Bronchial epithelial cell (primary cell): ENCODE results near the gene EYA2. TPM values are rescaled to one million over a fixed set of nuclear protein-coding genes. Genes with fewer than 3 reads are reported as not detected.
A peak's percentile ranks its signal among the peaks of the same experiment; 100 is the strongest.

Experiments
- DNase-seq: peaks from one replicate; pipeline ENCODE4 v3.0.0-alpha.2; 2010; ENCODE audit warnings: low read depth
- FAIRE-seq: peaks from 2 replicates; lab custom pipeline; 2011; peaks lifted over from hg19 to GRCh38; lab: Jason Lieb, UNC
- H3K27me3 ChIP-seq: 2 replicates; pipeline ENCODE4 v1.5.1; 2011; ENCODE audit warnings: low read length; ENCODE audit not compliant: control insufficient read depth, insufficient read depth
- H3K36me3 ChIP-seq: 2 replicates; pipeline ENCODE4 v1.5.1; 2011; ENCODE audit warnings: low read length; ENCODE audit not compliant: control insufficient read depth, insufficient read depth
- H3K4me3 ChIP-seq: 2 replicates; pipeline ENCODE4 v1.5.1; 2011; ENCODE audit warnings: mild to moderate bottlenecking, low read depth, low read length, control low read depth
- total RNA-seq: library from RNA; depleted of rRNA; stranded (reverse); fragments of >200 nt; gene quantifications from 2 replicates; pipeline ENCODE4 v1.2.1, GENCODE V29; 2014
- TF ChIP-seq, protein P1 (sequence below): IDR thresholded peaks from 2 replicates; pipeline ENCODE4 v1.5.1; 2011; ENCODE audit warnings: mild to moderate bottlenecking, moderate library complexity, low read length, control low read depth, inconsistent platforms; ENCODE audit not compliant: insufficient read depth, severe bottlenecking

The EYA2 gene
- total RNA-seq, 1 donor from 2014 or later, result 8.4 TPM

DNA sequence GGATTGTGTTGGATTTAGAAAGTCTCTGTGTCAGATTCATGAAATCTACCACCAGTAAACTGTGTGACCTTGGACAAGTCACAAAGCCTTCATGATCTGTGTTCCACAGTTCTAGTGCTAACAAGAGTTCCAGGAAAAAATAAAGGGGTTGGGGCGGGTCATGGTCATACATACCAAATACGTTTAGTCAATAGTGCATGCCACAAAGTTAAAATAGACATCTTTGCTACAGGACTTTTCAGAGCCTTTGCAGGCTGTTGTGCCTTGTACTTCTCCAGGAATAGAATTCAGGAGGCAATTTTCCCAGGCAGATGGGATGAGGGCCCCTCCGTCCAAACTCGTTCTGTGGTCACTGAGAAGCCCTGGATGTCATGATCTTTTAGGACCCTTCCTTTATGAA, 127.2 kb downstream of the EYA2 start:
- H3K4me3 ChIP-seq, result no peak overlapping the region
- H3K27me3 ChIP-seq, result no peaks in the 10 kb centered on the region
- FAIRE-seq, result no peak
- TF ChIP-seq, protein P1, sequence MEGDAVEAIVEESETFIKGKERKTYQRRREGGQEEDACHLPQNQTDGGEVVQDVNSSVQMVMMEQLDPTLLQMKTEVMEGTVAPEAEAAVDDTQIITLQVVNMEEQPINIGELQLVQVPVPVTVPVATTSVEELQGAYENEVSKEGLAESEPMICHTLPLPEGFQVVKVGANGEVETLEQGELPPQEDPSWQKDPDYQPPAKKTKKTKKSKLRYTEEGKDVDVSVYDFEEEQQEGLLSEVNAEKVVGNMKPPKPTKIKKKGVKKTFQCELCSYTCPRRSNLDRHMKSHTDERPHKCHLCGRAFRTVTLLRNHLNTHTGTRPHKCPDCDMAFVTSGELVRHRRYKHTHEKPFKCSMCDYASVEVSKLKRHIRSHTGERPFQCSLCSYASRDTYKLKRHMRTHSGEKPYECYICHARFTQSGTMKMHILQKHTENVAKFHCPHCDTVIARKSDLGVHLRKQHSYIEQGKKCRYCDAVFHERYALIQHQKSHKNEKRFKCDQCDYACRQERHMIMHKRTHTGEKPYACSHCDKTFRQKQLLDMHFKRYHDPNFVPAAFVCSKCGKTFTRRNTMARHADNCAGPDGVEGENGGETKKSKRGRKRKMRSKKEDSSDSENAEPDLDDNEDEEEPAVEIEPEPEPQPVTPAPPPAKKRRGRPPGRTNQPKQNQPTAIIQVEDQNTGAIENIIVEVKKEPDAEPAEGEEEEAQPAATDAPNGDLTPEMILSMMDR, result no peak
- H3K36me3 ChIP-seq, result peaks cover 9% of the 10 kb centered on the region
- no peak for DNase-seq

DNA sequence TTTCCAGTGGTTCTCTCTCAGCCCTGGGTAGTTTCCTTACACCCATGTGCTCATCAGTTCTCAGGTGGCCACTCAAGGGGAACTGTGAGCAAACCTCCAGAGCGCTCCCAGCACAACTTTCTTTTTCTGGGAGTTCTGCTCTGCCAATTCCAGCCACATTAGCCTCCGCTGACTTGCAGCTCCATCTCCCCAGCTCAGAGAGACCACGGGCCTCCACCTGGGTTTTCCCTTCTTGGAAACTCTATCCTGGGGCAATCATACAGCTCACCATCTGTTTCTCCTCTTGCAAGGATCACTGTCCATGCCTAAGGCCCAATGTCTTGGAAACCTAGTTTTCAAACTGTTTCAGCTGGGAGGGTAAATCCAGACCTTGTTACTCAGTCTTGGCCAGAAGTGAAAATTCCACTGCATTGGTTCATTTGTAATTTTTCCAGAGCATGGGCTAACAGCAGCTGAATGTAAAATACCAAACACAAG, 129.9 kb downstream of the EYA2 start:
- no peak overlapping the region for H3K4me3 ChIP-seq
- DNase-seq (no peak), FAIRE-seq (no peak)
- H3K36me3 ChIP-seq, result peaks cover 11% of the 10 kb centered on the region
- TF ChIP-seq, protein P1, result no peak
- no peaks in the 10 kb centered on the region for H3K27me3 ChIP-seq

GRCh38 chr20:47027042-47027441, 132.4 kb downstream of the EYA2 start:
- DNase-seq (peak; percentile 80), FAIRE-seq (peak; percentile 73)

GRCh38 chr20:47027456-47027855, 132.8 kb downstream of the EYA2 start:
- TF ChIP-seq, protein P1, result no peak

More at GRCh38 chr20:47027042-47027441, 132.4 kb downstream of the EYA2 start:
- TF ChIP-seq, protein P1, result peak; percentile 20
- peaks cover 13% of the 10 kb centered on the region for H3K36me3 ChIP-seq
- H3K27me3 ChIP-seq, result no peaks in the 10 kb centered on the region
- no peak overlapping the region for H3K4me3 ChIP-seq

DNA sequence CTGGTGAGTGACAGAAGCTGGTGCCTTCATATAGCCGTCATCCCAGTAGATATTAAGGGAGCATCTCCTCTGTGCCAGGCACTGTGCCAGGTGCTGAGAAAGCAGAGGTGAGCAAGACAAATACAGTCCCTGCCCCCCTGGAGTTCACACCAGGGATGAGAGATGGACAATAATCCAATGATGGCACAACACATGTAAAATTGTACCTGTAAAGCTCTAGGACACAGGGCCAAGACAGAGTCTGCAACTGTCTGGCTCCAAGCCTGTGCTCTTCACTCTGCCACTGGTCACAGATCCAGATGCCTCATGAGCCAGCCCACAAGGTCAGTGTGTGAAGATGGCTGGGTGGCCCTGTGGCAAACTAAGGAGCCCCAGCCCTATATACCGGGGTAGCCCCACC, 133.8 kb downstream of the EYA2 start:
- TF ChIP-seq, protein P1, result no peak
- FAIRE-seq, result no peak
- Histone ChIP-seq H3K4me3 (no peak overlapping the region), H3K27me3 (no peaks in the 10 kb centered on the region), H3K36me3 (peaks cover 13% of the 10 kb centered on the region)
- no peak for DNase-seq

More at GRCh38 chr20:47027456-47027855, 132.8 kb downstream of the EYA2 start:
- Histone ChIP-seq H3K36me3 (peaks cover 13% of the 10 kb centered on the region), H3K4me3 (no peak overlapping the region), H3K27me3 (no peaks in the 10 kb centered on the region)
- DNase-seq (no peak), FAIRE-seq (no peak)

GRCh38 chr20:47029845-47030244, 135.2 kb downstream of the EYA2 start:
- Histone ChIP-seq H3K4me3 (no peak overlapping the region), H3K36me3 (peaks cover 13% of the 10 kb centered on the region), H3K27me3 (no peaks in the 10 kb centered on the region)
- DNase-seq, result no peak
- FAIRE-seq, result no peak
- TF ChIP-seq, protein P1, result no peak
